IMR-90 (cell line): ENCODE results near the gene TMC3. TPM values are rescaled to one million over a fixed set of nuclear protein-coding genes. Genes with fewer than 3 reads are reported as not detected.
A peak's percentile ranks its signal among the peaks of the same experiment; 100 is the strongest.

ENCODE experiments used
- ATAC-seq: fragments of 200-7000 bp; cut with Tn5 transposase; 2 replicates; pipeline ENCODE4 v1.9.1; 2020; ENCODE audit warnings: low read depth, mild to moderate bottlenecking, moderate library complexity
- BruUV-seq: library from RNA; stranded (reverse); fragments of 400-500 nt; replicated peaks from 2 replicates; lab custom pipeline; 2021; lab: Mats Ljungman, UMichigan
- CTCF ChIA-PET: fragments of 300-600 bp; formaldehyde crosslinking; extraction: SDS; loops from one replicate; lab custom pipeline; 2021; ENCODE audit warnings: antibody characterized with exemption; lab: Yijun Ruan, JAX
- POLR2A ChIA-PET: fragments of 300-600 bp; sonication (Branson Sonifier 250); formaldehyde crosslinking; loops from one replicate; lab custom pipeline; 2022; ENCODE audit warnings: antibody characterized with exemption; ENCODE audit not compliant: unreplicated experiment; lab: Charles Lee
- DNase-seq: peaks from one replicate; pipeline ENCODE4 v3.0.0; 2013
- H2AFZ ChIP-seq: replicated peaks from 2 replicates; pipeline ENCODE3; 2013; ENCODE audit warnings: low read length, mild to moderate bottlenecking; ENCODE audit not compliant: poor library complexity
- H2AK5ac ChIP-seq: 2 replicates; pipeline ENCODE4 v1.6.1; 2013; ENCODE audit warnings: low read depth, low read length, inconsistent platforms
- H2AK9ac ChIP-seq: replicated peaks from 2 replicates; pipeline ENCODE3; 2013; ENCODE audit warnings: mild to moderate bottlenecking, low read depth, low read length, moderate library complexity; ENCODE audit not compliant: poor library complexity
- H2BK120ac ChIP-seq: 2 replicates; pipeline ENCODE4 v1.6.1; 2013; ENCODE audit warnings: low read depth, low read length, inconsistent platforms
- H2BK15ac ChIP-seq: 3 replicates; pipeline ENCODE4 v1.6.1; 2013; ENCODE audit warnings: low read depth, low read length, inconsistent platforms
- H2BK20ac ChIP-seq: 2 replicates; pipeline ENCODE4 v1.6.1; 2013; ENCODE audit warnings: low read depth, mild to moderate bottlenecking, inconsistent platforms, low read length, moderate library complexity
- H2BK5ac ChIP-seq: 2 replicates; pipeline ENCODE4 v1.6.1; 2013; ENCODE audit warnings: mild to moderate bottlenecking, low read depth, low read length, inconsistent platforms; ENCODE audit not compliant: poor library complexity, severe bottlenecking
- H3K14ac ChIP-seq: replicated peaks from 2 replicates; pipeline ENCODE4 v1.6.1; 2013; ENCODE audit warnings: low read depth, low read length, inconsistent platforms
- H3K18ac ChIP-seq: 2 replicates; pipeline ENCODE4 v1.6.1; 2013; ENCODE audit warnings: low read depth, low read length, control low read depth
- H3K23ac ChIP-seq: 2 replicates; pipeline ENCODE4 v1.6.1; 2013; ENCODE audit warnings: low read depth, low read length, inconsistent platforms
- H3K27ac ChIP-seq: 2 replicates; pipeline ENCODE4 v1.5.1; 2013; ENCODE audit warnings: mild to moderate bottlenecking, control low read depth, low read length; ENCODE audit not compliant: insufficient read depth
- H3K27me3 ChIP-seq: 2 replicates; pipeline ENCODE4 v1.6.1; 2013; ENCODE audit warnings: low read length; ENCODE audit not compliant: control insufficient read depth, insufficient read depth
- H3K36me3 ChIP-seq: 2 replicates; pipeline ENCODE4 v1.6.1; 2013; ENCODE audit warnings: low read length, mixed read lengths; ENCODE audit not compliant: control insufficient read depth, insufficient read depth
- H3K4ac ChIP-seq: 2 replicates; pipeline ENCODE4 v1.6.1; 2013; ENCODE audit warnings: low read depth, low read length, inconsistent platforms
- H3K4me1 ChIP-seq: 2 replicates; pipeline ENCODE4 v1.6.1; 2013; ENCODE audit warnings: low read length, mixed read lengths; ENCODE audit not compliant: control insufficient read depth, insufficient read depth
- H3K4me2 ChIP-seq: 2 replicates; pipeline ENCODE4 v1.6.1; 2013; ENCODE audit warnings: low read depth, mild to moderate bottlenecking, control low read depth, low read length, moderate library complexity
- H3K4me3 ChIP-seq: 2 replicates; pipeline ENCODE4 v1.5.1; 2013; ENCODE audit warnings: low read depth, mild to moderate bottlenecking, control low read depth, low read length, moderate library complexity; ENCODE audit not compliant: insufficient read depth
- H3K56ac ChIP-seq: 2 replicates; pipeline ENCODE4 v1.6.1; 2013; ENCODE audit warnings: low read length, inconsistent platforms; ENCODE audit not compliant: insufficient read depth; ENCODE audit errors: extremely low read depth
- H3K79me1 ChIP-seq, 2 experiments: 2 replicates each; pipeline ENCODE4 v1.6.1; 2013; ENCODE audit warnings: low read length in 2 of 2, inconsistent platforms in 1 of 2, low read depth in 1 of 2
- H3K9ac ChIP-seq: 2 replicates; pipeline ENCODE4 v1.6.1; 2013; ENCODE audit warnings: low read depth, low read length, control low read depth
- H3K9me1 ChIP-seq: 2 replicates; pipeline ENCODE4 v1.6.1; 2013; ENCODE audit warnings: low read length, inconsistent platforms; ENCODE audit not compliant: insufficient read depth
- H3K9me3 ChIP-seq: 2 replicates; pipeline ENCODE4 v1.6.1; 2013; ENCODE audit warnings: low read length; ENCODE audit not compliant: control insufficient read depth, insufficient read depth
- H4K20me1 ChIP-seq: 2 replicates; pipeline ENCODE4 v1.6.1; 2013; ENCODE audit warnings: low read length, inconsistent platforms; ENCODE audit not compliant: insufficient read depth
- H4K5ac ChIP-seq: 2 replicates; pipeline ENCODE4 v1.6.1; 2013; ENCODE audit warnings: mild to moderate bottlenecking, low read depth, low read length, control low read depth
- H4K8ac ChIP-seq, 2 experiments: 2 replicates each; pipeline ENCODE4 v1.6.1; 2013; ENCODE audit warnings: low read depth in 2 of 2, low read length in 2 of 2, control low read depth in 1 of 2, inconsistent platforms in 1 of 2
- H4K91ac ChIP-seq: 2 replicates; pipeline ENCODE4 v1.6.1; 2013; ENCODE audit warnings: low read depth, low read length, inconsistent platforms; ENCODE audit not compliant: insufficient read depth
- CEBPB ChIP-seq: IDR thresholded peaks from 2 replicates; pipeline ENCODE4 v1.6.1; 2012; ENCODE audit warnings: low read depth, low read length, improper control_type of control experiment
- SMC3 ChIP-seq: fragments of 150-350 bp; IDR thresholded peaks from 2 replicates; pipeline ENCODE4 v1.6.1; 2016; ENCODE audit warnings: low read depth, mild to moderate bottlenecking, antibody characterized with exemption, low read length, moderate library complexity
- WGBS, 2 experiments: methylation state at CpG; one replicate each; pipeline versions ENCODE4 v1.1.5 to v1.1.7; 2013; ENCODE audit warnings: missing lambda C conversion rate in 2 of 2; ENCODE audit not compliant: insufficient read length in 1 of 2; ENCODE audit errors: extremely low coverage in 2 of 2; 5-methylcytosine and 5-hydroxymethylcytosine counted together
- dilution Hi-C: fragments of 300-500 bp; cut with HindIII; formaldehyde crosslinking; loops from one replicate; pipeline ENCODE4 v1.14.3; 2018; ENCODE audit warnings: low sequenced_read_pairs; ENCODE audit not compliant: unreplicated experiment
- in situ Hi-C: fragments of 300-500 bp; cut with MboI; formaldehyde crosslinking; loops from 3 replicates; pipeline ENCODE4 v1.14.3; 2019; ENCODE audit warnings: low sequenced_read_pairs, inconsistent platforms, mixed read lengths
- intact Hi-C: fragments of 100-400 bp; cut with micrococcal nuclease; formaldehyde crosslinking; loops from 2 replicates; pipeline ENCODE4 v1.10.0; 2022
- polyA plus RNA-seq, 3 experiments: library from polyadenylated mRNA; depleted of rRNA; stranded (reverse); fragments of >200 nt; gene quantifications; 2 replicates each; pipeline ENCODE4 v1.2.3, GENCODE V29; 2012; ENCODE audit warnings: low replicate concordance in 1 of 3
- total RNA-seq: library from RNA; depleted of rRNA; stranded (reverse); fragments of >200 nt; gene quantifications from 2 replicates; pipeline ENCODE4 v1.2.3, GENCODE V29; 2012

Gene TMC3
- total and polyA plus RNA-seq, 2 of the 4 experiments (the other 2 are of a cell fraction) = not detected

DNA sequence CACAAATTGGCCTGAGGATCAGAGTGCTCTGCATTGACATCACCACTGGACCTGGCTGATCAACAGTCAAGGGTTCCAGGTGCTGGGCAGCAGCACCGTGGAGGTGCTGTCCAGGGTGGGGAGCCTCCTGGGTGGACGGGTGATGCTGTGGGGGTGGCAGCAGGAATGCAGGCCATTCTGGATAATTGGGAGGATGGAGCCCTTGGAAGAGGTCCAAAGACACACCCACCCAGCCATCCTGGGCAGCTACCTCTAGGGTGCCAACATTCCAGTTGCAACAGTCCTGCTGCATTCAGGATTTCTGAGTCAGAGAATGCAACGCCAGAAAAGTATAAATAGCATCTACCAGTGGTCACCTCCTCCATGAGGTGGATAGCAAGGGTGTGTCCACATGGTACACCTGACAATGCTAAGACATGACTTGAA, 76.9 kb downstream of the TMC3 start:
- H3K9me3 ChIP-seq = no peaks in the 10 kb centered on the region
- ATAC-seq = no peak
- H2BK120ac ChIP-seq = no peak overlapping the region
- dilution Hi-C loops (no loop called here), in situ Hi-C loops (no loop called here), intact Hi-C loops (no loop called here)
- H3K36me3 ChIP-seq = peaks cover 21% of the 10 kb centered on the region; the same call in 1 of the 2 replicates
- no peak overlapping the region for H4K5ac ChIP-seq
- H2BK5ac ChIP-seq = no peak overlapping the region
- TF ChIP-seq CEBPB (peak; percentile 47; the same call in 1 of the 2 replicates), SMC3 (no peak)
- 0 out of 2 replicates have a peak overlapping the region, but pooled peaks have one; percentile 25 for H3K14ac ChIP-seq
- no peak overlapping the region for H3K4me2 ChIP-seq
- H2BK15ac ChIP-seq = no peak overlapping the region
- DNase-seq = peak; percentile 24
- ChIA-PET CTCF (no interaction called here), POLR2A (no interaction called here)
- no peaks in the 10 kb centered on the region for H3K27me3 ChIP-seq
- H3K18ac ChIP-seq = no peak overlapping the region
- no peak overlapping the region for H3K56ac ChIP-seq
- H3K9ac ChIP-seq = no peak overlapping the region
- BruUV-seq = no TSS peak
- H3K27ac ChIP-seq = no peak overlapping the region
- H3K4me3 ChIP-seq = no peak overlapping the region
- H3K4me1 ChIP-seq = no peaks in the 10 kb centered on the region
- H3K79me1 ChIP-seq = no peaks in the 10 kb centered on the region
- WGBS, 2 experiments = no CpG with 5 or more reads among the region's 3 CpGs
- no peak overlapping the region for H2BK20ac ChIP-seq
- no peak overlapping the region for H3K23ac ChIP-seq
- no peak overlapping the region for H2AFZ ChIP-seq
- H4K20me1 ChIP-seq = no peaks in the 10 kb centered on the region
- H2AK5ac ChIP-seq = no peak overlapping the region
- H4K8ac ChIP-seq = no peak overlapping the region
- H2AK9ac ChIP-seq = peak overlapping the region; percentile 47
- H3K9me1 ChIP-seq = peaks cover 15% of the 10 kb centered on the region
- H4K91ac ChIP-seq = no peak overlapping the region
- H3K4ac ChIP-seq = no peak overlapping the region
